NCI-H510A (cell line): Measurements from ENCODE around the gene FBRSL1.
"Not testable (repeated sequence)": the region's sequence is repeated elsewhere in the genome, so short reads cannot be mapped to it uniquely, and the experiment has no call there.

ENCODE experiments used
- DNase-seq: peaks from one replicate; lab custom pipeline; 2025; lab: John Stamatoyannopoulos, UW

Gene FBRSL1

GRCh38 chr12:132471011-132471857, 18.7 kb upstream of the FBRSL1 start:
- no peak for DNase-seq

DNA sequence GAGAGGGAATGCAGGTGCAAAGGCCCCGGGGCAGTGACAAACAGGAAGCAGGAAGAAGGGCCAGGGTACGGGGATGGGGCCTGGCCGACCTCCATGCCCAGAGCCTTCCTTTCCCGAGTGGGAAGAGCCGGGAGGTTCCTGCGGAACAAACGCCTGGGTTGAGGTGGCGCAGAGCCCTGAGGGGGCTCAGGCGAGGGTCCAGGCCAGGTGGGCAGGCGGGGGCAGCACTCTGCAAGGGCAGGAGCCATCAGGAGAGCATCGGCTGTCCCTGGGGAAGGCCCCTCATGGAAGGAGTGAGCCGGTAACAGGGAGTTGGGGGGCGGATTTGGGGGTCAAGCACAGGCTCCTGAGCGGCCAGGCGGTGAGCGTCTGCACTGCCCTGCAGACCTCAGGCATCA, 18.1 kb upstream of the FBRSL1 start:
- DNase-seq = no peak

DNA sequence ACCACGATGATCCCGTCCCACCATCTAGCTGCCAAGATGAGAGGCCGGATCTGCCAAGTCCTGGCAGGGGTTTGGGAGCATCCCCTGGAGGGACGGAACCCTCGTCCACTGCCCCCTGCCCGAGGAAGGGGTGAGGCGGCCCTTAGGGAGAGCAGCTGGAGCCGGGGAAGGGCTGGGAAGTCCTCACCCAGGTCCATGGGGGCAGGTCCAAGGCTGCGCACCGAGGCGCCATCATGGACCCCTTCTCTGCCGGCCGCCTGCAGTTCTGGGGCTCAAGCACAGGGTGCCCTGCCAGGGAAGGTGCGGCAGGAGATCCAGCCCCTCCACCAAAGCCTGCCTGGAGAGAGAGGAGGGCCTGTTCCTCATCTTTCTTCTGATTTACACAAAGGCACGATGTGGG, 17.6 kb upstream of the FBRSL1 start:
- DNase-seq = no peak

GRCh38 chr12:132474237-132474741, 15.7 kb upstream of the FBRSL1 start:
- no peak for DNase-seq

- not testable (repeated sequence) for DNase-seq
Observed at GRCh38 chr12:132474799-132475303, 15.1 kb upstream of the FBRSL1 start.

GRCh38 chr12:132475304-132476037, 14.5 kb upstream of the FBRSL1 start:
- DNase-seq = no peak

GRCh38 chr12:132476038-132476414, 13.9 kb upstream of the FBRSL1 start:
- no peak for DNase-seq

DNA sequence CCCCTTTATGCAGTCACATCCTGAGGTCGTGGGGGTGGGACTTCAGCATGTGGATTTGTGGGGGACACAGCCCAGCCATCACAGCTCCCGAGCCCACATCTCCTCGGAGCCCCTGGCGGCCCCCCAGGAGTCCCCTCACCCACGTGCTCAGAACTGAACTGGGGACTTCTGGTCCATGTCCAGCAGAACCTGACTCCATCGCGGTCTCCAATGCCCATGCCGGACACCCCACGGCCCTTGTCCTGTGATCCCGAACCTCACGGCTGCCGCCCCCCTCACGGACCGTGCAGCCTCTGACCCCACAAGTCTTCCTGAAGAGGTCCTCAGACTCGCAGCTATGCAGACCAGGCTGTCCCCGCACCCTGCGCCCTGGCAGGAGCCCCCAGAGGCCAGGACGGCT, 13.5 kb upstream of the FBRSL1 start:
- no peak for DNase-seq

DNA sequence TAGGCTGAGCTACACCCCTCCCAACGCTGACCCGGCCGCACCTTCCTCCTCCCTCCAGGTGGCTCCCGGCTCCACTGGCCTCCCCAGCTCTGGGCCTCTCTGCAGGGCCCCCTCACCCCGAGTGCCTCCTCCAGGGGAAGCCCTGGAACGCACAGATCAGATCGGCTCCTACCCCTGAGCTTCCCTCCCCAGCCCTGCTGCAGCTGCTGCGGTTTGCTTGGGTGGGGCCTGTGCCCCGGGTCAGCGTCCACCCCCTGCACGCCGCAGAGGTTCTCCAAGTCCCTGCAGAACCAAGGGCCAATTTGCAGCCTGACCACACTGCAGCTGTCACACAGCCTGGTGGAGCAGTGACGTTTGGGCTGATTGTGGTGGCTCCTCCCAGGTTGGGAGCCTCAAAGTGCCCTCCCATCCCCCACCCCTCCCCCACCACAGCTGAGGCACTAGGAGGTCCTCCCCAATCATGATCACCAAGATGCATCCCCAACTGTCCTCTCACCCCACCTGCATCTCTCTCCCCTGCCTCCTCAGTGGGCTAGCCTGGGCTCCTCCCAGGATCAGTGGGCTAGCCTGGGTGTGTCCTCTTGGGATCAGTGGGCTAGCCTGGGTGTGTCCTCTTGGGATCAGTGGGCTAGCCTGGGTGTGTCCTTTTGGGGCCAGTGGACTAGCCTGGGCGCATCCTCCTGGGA, 12.8 kb upstream of the FBRSL1 start:
- no peak for DNase-seq

DNA sequence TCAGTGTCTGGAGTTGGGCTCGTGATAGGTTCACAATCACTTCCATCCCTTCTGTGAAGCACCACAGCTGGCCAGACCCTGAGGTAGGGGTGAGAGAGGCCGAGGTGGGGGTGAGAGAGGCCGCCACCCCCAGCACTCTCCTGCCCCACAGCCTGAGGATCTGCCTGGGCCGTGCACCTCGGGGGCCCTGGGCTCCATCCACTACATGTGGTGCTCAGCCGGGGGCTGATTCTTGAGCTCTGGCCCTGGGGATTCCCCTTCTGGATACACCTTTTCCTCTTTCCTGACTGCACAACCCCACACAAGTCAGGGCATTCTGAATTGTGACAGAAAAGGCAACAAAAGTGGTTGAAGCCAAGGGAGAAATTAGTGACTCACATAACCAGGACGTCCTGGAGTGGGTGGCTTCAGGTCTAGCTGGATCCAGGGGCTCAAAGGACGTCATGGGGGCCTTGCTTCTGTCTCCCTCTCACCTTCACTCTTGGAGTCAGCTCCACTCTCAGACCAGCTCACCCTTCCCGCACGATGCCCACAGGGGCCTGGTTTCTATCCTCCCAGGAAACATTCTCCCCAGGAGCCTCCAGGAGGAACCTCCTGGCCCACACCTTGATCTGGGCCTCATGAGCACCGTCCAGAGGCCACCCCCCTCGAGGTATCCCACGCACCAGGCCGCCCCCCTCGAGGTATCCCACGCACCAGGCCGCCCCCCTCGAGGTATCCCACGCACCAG, 12.1 kb upstream of the FBRSL1 start:
- no peak for DNase-seq

DNA sequence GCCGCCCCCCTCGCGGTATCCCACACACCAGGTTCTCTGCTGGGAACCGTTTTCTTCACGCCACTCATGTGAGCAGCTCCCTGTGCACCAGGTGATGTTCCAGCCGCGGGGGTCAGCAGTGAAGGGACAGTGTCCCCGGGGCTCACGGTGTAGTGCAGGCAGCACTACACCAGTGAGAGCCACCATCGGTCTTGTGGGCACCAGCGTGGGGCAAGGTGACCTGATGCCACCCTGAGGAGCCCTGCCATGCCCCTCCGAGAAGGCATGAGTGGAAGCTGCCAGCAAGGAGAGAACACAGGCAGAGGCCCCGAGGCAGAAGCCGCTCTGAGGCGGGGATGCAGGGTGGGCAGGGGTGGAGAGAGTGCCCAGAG, 11.5 kb upstream of the FBRSL1 start:
- no peak for DNase-seq

- no peak for DNase-seq
Observed at GRCh38 chr12:132478845-132479244, 11.1 kb upstream of the FBRSL1 start.

- no peak for DNase-seq
Observed at GRCh38 chr12:132479291-132479690, 10.7 kb upstream of the FBRSL1 start.

GRCh38 chr12:132479938-132480622, 9.9 kb upstream of the FBRSL1 start:
- no peak for DNase-seq

GRCh38 chr12:132480623-132481132, 9.3 kb upstream of the FBRSL1 start:
- DNase-seq = no peak

- no peak for DNase-seq
Observed at GRCh38 chr12:132481345-132481744, 8.6 kb upstream of the FBRSL1 start.

DNA sequence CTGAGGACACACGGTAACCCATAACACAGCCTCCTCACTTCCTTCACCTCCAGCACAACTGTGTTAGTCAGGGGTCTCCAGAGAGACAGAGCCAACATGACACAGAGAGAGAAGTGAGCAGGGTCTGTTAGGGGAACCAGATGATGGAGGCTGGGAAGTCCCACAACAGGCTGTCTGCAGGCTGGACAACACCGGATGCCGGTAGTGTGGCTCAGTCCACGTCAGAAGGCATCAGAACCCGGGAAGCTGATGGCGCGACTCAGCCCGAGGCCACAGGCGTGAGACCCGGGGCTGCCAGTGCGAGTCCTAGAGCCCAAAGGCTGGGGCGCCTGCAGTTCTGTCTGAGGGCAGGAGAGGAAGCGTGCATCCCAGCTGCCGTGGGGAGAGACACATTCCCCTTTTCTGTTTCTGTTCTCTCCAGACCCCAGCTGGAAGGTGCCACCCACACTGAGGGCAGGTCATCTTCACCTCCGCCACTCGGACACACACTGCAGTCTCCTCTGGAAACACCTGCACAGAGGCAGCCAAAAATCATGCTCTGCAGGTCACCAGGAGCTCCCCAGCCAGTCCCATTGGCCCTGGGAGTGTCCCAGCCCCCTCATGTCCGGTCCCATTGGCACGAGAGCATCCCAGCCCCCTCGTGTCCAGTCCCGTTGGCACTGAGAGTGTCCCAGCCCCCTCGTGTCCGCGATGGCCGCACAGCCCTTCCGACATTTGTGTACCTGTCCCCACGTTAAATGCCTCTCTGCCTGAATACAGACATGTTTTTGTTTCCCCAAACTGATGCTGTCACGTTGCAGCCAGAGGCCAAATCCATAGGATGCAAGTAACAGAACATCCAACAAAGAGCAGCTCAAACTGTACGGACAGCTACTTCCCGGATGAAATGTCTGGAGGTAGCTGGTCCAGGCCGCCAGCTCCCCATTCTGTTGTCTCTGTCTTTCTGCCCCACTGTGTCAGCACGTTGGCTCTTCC, 7.9 kb upstream of the FBRSL1 start:
- no peak for DNase-seq

DNA sequence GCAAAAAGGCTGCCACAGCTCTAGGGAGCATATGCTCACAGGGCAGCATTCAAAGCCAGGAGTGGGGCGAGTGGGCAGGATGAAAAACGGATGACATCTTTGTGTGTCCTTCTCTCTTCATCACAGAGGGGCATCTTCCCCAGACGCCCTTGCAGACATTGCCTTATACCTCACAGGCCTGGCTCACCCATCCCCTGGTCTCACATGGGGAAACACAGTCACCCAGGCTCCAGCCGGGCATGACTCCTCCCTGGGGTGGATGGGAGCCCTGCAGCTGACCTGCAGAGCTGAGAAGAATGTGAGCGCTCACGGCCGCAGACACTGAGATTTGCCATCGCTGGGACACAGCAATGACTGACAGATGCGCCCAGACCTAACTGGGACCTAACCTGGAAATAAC, 7.2 kb upstream of the FBRSL1 start:
- DNase-seq = no peak

DNA sequence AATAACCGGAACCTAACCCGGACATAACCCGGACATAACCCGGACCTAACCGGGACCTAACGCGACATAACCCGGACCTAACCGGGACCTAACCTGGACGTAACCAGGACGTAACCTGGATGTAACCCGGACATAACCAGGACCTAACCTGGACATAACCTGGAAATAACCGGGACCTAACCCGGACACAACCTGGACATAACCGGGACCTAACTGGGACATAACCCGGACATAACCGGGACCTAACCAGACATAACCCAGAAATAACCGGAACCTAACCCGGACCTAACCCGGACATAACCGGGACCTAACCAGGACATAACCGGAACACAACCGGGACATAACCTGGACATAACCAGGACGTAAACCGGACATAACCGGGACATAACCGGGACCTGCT, 6.7 kb upstream of the FBRSL1 start:
- no peak for DNase-seq

- no peak for DNase-seq
Observed at GRCh38 chr12:132483612-132484011, 6.3 kb upstream of the FBRSL1 start.
